Kidney (tissue), 14 donors: ENCODE measurements around the gene WDR45B. TPM values are rescaled to one million over a fixed set of nuclear protein-coding genes. Genes with fewer than 3 reads are reported as not detected.
A peak's percentile ranks its signal among the peaks of the same experiment; 100 is the strongest.

ENCODE experiments used
- DNase-seq, 5 donors: peaks; one replicate each; pipeline ENCODE4 v3.0.0-alpha.2; 2013 to 2020
- FAIRE-seq: peaks from 2 replicates; lab custom pipeline; 2012; peaks lifted over from hg19 to GRCh38; lab: Jason Lieb, UNC
- H3K27ac ChIP-seq, 2 donors: one replicate each; pipeline ENCODE4 v1.7.0; 2013; ENCODE audit warnings: low read depth in 2 of 2, low read length in 2 of 2, inconsistent platforms in 1 of 2
- H3K27me3 ChIP-seq: one replicate; pipeline ENCODE4 v1.7.1; 2013; ENCODE audit warnings: low read length, inconsistent platforms; ENCODE audit not compliant: control insufficient read depth, insufficient read depth
- H3K36me3 ChIP-seq, 3 donors: one replicate each; pipeline versions ENCODE4 v1.7.0 to v1.7.1; 2013; ENCODE audit warnings: low read length in 3 of 3, control low read depth in 1 of 3, inconsistent platforms in 1 of 3; ENCODE audit not compliant: insufficient read depth in 3 of 3, control insufficient read depth in 2 of 3
- H3K4me1 ChIP-seq, 3 donors: one replicate each; pipeline versions ENCODE4 v1.7.0 to v1.7.1; 2013; ENCODE audit warnings: low read length in 3 of 3, inconsistent platforms in 1 of 3, low read depth in 1 of 3; ENCODE audit not compliant: control insufficient read depth in 2 of 3, insufficient read depth in 2 of 3
- H3K4me3 ChIP-seq, 3 donors: one replicate each; pipeline versions ENCODE4 v1.7.0 to v1.8.1; 2013; ENCODE audit warnings: low read length in 3 of 3, control low read depth in 1 of 3, inconsistent platforms in 1 of 3
- H3K9ac ChIP-seq, 3 donors: one replicate each; pipeline versions ENCODE4 v1.7.0 to v1.7.1; 2013; ENCODE audit warnings: low read length in 3 of 3, control low read depth in 1 of 3, inconsistent platforms in 1 of 3
- H3K9me3 ChIP-seq, 3 donors: one replicate each; pipeline versions ENCODE4 v1.7.0 to v1.7.1; 2013; ENCODE audit warnings: low read length in 3 of 3, control low read depth in 1 of 3, inconsistent platforms in 1 of 3; ENCODE audit not compliant: control insufficient read depth in 2 of 3, insufficient read depth in 1 of 3
- intact Hi-C: fragments of 100-400 bp; cut with DNase I; formaldehyde crosslinking; loops from one replicate; pipeline ENCODE4 v1.11.1; 2022
- polyA plus RNA-seq: library from polyadenylated mRNA; stranded (reverse); fragments of 350-450 nt; fragmentation: Illumina TruSeq; extraction: RNeasy Lipid Tissue Mini Kit (QIAGEN cat#74804); gene quantifications from one replicate; pipeline ENCODE4 v1.2.3, GENCODE V29; 2014; ENCODE audit warnings: low read depth, low replicate concordance; ENCODE audit not compliant: insufficient read depth
- total RNA-seq: library from RNA; stranded (reverse); fragmentation: NEBNext Ultra II Directional; extraction: Animal tissue kit (Norgen Biotek cat#: 25700); gene quantifications from one replicate; pipeline ENCODE4 v1.2.1, GENCODE V29; 2021
- TF ChIP-seq, protein P1 (sequence below): IDR thresholded peaks from 3 replicates; pipeline ENCODE4 v1.5.1; 2012; ENCODE audit warnings: mild to moderate bottlenecking, moderate library complexity, borderline replicate concordance; ENCODE audit not compliant: insufficient read depth; ENCODE audit errors: extremely low read depth
- donor health status: control.
- donor health status: control.
- donor health status: control.
- donor health status: control.
- donor health status: control.
- donor health status: DM: yes; HTN: yes; CAD: no.
- donor health status: Normal renal cell carcinoma (clear cell type).

Gene WDR45B
- total and polyA plus RNA-seq, 2 donors from 2014 or later = 64.7 to 65.4 TPM

DNA sequence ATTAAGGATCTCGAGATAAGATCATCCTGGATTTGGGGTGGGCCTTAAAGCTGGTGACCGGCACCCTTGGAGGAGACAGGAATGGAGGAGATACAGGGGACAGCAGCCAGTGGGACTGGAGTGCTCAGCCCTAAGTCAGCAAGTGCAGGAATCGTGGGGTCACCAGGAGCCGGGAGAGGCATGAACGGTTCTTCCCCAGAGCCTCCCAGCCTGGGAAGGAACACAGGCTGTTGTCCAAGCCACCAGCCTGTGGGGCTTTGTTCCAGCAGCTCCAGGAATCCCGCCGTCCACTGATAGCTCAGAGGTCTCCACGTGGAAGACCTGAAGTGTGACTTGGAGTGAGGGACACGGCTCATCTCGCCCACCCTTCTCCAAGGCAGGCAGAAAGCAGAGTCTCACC, 2.5 kb upstream of the WDR45B start:
- intact Hi-C loops = loop anchor here (10.0 kb wide), 1 partner anchor 104 kb away; the partner anchor contains the start of gene TBCD
- FAIRE-seq = no peak

DNA sequence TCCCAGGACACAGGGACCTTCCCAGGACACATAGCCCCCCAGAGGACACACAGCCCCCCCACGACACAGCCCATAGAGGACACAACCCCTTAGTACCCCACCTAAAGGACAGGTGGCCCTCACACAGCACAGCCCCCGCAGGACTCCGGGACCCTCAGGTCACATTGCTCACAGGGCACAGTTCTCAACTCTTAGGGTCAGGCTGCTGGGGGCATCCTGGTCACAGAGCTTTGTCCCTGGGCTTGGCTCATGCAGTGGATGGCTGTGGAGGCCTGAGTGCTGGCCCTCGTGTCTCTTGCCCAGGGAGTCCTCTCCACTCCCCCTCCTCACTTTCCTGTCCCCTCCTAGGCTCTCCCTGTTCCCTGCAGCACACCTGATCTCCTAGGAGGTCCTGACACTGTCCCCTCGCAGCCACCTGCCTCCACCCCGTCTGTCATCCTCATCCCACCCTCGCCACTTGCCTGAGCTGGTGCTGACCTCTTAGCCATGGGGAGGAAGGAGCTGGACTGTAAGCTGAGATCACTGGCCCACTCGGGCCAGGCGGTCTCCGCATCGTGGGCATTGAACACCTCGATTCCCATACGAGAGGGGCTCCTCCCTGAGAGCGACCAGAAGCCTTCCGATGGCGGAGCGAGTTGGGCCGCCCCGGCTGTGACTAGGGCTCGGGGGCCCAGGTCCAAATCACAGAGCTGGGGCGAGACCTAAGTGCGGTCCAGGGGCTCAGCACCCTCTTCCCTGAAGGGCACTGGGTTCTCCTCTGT, 1.4 kb upstream of the WDR45B start:
- Histone ChIP-seq H3K27ac (no peak overlapping the region), H3K27me3 (no peaks in the 10 kb centered on the region), H3K9ac (no peak overlapping the region), H3K36me3 (no peaks in the 10 kb centered on the region), H3K9me3 (no peaks in the 10 kb centered on the region), H3K4me1 (peaks cover 0 to 9% (median 4%) of the 10 kb centered on the region in 3 donors), H3K4me3 (no peak overlapping the region)
- TF ChIP-seq, protein P1, sequence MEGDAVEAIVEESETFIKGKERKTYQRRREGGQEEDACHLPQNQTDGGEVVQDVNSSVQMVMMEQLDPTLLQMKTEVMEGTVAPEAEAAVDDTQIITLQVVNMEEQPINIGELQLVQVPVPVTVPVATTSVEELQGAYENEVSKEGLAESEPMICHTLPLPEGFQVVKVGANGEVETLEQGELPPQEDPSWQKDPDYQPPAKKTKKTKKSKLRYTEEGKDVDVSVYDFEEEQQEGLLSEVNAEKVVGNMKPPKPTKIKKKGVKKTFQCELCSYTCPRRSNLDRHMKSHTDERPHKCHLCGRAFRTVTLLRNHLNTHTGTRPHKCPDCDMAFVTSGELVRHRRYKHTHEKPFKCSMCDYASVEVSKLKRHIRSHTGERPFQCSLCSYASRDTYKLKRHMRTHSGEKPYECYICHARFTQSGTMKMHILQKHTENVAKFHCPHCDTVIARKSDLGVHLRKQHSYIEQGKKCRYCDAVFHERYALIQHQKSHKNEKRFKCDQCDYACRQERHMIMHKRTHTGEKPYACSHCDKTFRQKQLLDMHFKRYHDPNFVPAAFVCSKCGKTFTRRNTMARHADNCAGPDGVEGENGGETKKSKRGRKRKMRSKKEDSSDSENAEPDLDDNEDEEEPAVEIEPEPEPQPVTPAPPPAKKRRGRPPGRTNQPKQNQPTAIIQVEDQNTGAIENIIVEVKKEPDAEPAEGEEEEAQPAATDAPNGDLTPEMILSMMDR = no peak
- intact Hi-C loops = loop anchor here (10.0 kb wide), 1 partner anchor 105 kb away; the partner anchor contains the start of gene TBCD
- no peak for FAIRE-seq
- DNase-seq = peak in 1 of 5 donors; percentile 75

More for the DNA sequence above, 2.5 kb upstream of the WDR45B start:
- H3K27me3 ChIP-seq = no peaks in the 10 kb centered on the region
- H3K9ac ChIP-seq = no peak overlapping the region
- peak in 1 of 5 donors; percentile 56 for DNase-seq
- TF ChIP-seq, protein P1 = no peak
- no peak overlapping the region for H3K27ac ChIP-seq
- H3K4me1 ChIP-seq = peaks cover 0 to 9% (median 4%) of the 10 kb centered on the region in 3 donors
- no peak overlapping the region for H3K4me3 ChIP-seq
- H3K9me3 ChIP-seq = no peaks in the 10 kb centered on the region
- no peaks in the 10 kb centered on the region for H3K36me3 ChIP-seq

DNA sequence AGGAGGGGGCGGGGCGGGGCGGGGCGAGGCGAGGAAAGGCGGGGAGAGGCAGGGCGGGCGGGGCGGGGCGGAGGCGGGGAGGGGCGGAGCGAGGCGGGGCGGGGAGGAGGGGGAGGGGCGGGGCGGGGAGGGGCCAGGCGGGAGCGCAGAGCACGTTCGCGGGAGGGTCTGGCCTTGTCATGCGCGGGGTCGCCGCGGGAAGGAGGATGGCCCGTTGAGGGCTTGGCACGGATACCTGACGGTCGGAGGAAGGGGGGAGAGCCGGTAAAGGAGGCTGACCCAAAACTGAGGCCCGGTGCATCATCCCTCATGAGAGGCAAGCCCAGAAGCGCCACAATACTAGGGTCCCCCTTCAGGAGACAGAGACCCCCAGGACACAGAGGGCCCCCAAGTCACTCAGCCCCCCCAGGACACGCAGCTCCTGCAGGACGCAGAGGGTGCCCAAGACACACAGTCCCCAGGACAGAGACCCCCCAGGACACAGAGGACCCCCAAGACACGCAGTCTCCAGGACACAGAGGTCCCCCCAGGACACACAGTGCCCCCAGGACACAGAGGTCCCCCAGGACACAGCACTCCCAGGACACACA, 593 bp upstream of the WDR45B start:
- Histone ChIP-seq H3K4me1 (peaks cover 0 to 11% (median 4%) of the 10 kb centered on the region in 3 donors), H3K9me3 (no peaks in the 10 kb centered on the region), H3K4me3 (peak overlapping the region; percentile 42 to 56 (median 46)), H3K27ac (peak overlapping the region in 1 of 2 donors; percentile 11), H3K27me3 (no peaks in the 10 kb centered on the region), H3K36me3 (peaks cover 0 to 6% (median 5%) of the 10 kb centered on the region in 3 donors), H3K9ac (peak overlapping the region in 1 of 3 donors; percentile 19)
- DNase-seq = peak in 4 of 5 donors; percentile 19 to 93 (median 81)
- intact Hi-C loops = no loop called here
- TF ChIP-seq, protein P1 = no peak
- FAIRE-seq = no peak
